PC-3 (cell line): ENCODE measurements around the gene INMT.

Experiments used
- CTCF ChIP-seq: fragments of 300-600 bp; sonication (generic); conservative IDR thresholded peaks from 2 replicates; pipeline ENCODE4 v1.5.1; 2017; ENCODE audit warnings: antibody characterized with exemption, low read depth, mild to moderate bottlenecking, low read length
- EZH2phosphoT487 ChIP-seq: fragments of 300-600 bp; sonication (generic); IDR thresholded peaks from 2 replicates; pipeline ENCODE4 v1.6.1; 2018; ENCODE audit warnings: mild to moderate bottlenecking, antibody characterized with exemption, low read length, borderline replicate concordance

GRCh38 chr7:30776971-30777370 is 25.0 kb downstream of the INMT start:
- TF ChIP-seq EZH2phosphoT487, result no peak
- TF ChIP-seq CTCF, result no peak
